ENCODE measurements around the gene GPD1L.
"Not testable (repeated sequence)": the region's sequence is repeated elsewhere in the genome, so short reads cannot be mapped to it uniquely, and the experiment has no call there.

GPD1L gene

DNA sequence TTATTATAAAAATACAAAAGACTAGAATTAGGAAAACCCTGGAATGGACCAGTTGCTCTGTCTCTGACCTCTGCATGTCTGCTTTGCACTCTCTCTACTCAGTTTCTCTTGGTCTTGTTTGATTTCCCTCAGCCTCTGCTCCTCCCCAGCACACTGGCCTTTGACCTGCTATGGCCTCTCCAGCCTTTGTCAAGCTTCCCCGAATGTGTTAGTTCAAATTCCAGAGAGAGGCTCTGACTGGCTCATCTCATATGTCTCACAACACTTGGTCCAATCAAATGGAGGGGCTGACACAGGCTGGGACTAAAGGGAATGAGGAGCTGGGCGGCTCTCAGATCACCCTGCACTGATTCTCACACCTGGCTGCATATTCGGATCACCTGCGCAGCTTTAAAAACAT, 79.7 kb downstream of the GPD1L start:
- DNase-seq, result no peak

DNA sequence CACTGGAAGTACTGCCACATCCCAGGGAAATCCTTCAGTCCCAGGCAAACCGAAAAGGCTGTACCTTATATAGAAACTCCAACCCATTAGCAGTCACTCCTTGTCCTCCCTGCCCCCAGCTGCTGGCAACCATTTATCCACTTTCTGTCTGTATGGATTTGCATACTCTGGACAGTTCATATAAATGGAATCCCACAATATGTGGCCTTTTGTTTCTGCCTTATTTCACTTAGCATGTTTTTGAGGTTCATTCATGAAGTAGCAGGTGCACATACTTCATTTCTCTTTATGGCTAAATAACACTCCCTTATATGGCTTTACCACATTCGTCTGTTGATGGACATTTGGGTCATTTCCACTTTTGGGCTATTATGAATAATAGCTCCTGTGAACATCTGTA, 80.5 kb downstream of the GPD1L start:
- DNase-seq, result no peak

DNA sequence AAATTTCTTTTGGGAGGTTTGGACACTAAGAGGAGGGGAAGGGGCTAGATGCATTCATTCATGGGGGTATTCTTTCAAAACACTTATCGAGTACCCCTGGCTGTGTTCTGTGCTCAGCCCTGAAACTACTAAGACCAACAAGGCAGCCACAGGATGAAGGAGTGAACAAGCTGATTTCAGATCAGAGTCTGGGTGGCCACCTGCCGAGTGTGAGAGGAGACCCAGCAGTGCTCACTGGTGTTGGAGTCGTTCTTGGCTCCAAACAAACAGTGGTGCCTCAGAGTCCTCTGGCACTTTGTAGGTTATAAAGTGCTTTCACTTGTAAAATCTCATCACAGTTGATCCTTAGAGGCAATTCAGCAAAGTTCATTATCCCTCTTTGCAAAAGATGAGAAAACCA, 83.3 kb downstream of the GPD1L start:
- DNase-seq, result no peak

DNA sequence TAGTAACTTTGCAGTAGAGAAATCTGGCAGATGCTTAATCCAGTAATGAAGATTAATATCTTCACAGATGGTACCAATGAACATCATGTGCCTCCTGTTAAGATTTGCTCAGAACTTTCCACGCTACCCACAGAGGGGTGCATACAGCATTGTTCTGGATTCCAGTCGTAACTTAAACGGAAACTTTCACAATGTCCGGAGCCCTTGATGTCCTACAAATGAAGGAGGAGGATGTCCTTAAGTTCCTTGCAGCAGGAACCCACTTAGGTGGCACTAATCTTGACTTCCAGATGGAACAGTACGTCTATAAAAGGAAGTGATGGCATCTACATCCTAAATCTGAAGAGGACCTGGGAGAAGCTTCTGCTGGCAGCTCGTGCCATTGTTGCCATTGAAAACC, 84.1 kb downstream of the GPD1L start:
- DNase-seq, result not testable (repeated sequence)

DNA sequence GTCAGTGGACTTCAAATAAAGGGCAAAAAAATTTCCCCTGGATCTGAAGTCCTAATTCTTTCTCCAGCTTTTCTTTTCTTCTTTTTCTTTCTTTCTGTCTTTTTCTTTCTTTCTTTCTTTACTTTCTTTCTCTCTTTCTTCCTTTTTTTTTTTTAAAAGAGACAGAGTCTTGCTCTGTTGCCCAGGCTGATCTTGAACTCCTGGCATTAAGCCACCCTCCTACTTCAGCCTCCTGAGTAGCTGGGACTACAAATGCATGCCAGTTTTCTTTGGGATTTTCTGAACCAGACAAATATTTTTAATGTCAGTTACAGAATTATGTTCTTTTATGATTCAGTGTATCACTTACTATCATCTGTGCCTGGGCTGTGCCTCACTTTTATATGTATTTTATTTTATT, 86.7 kb downstream of the GPD1L start:
- no peak for DNase-seq

DNA sequence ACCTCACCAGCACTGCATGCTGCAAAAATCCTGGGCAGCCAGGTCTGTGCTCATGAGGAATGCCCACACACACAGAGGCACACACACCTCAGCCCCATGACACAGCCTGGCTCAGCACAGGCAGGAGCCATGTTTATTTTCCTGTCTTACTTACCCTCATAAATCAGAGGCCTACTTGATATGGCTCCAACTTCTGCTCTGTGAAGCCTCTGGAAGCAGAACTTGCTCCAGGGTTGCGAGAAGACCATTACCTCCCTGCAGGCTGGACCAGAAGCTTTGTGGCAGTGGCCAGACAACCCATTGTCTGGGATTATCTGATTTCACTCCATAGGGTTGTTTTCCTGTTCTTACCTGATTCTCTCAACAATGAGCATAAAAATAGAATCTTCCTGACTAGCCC, 88.2 kb downstream of the GPD1L start:
- no peak for DNase-seq

DNA sequence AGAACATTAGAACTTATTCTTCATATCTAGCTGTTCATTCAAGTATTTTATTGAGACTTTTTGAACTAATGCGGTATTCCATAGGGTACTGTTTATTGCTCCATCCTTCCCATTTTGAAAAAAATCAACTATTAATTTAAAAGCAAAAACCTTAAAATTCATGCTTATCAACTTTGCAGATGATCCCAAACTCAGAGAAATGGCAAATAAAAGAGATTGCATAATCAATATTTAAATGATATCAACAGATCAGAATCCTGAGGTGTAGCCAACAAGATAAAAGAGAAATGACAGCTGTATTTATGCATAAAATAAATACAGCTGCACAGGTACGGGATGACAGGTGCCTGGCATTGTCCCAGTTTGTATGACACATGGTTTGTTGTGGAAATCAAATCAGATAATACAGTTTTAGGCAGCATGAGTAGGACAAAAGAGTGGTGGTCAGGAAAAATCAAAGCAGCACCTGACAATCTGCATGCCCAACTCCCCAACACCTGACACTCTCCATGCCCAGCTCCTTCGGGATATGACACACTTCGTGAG, 89.6 kb downstream of the GPD1L start:
- no peak for DNase-seq

DNA sequence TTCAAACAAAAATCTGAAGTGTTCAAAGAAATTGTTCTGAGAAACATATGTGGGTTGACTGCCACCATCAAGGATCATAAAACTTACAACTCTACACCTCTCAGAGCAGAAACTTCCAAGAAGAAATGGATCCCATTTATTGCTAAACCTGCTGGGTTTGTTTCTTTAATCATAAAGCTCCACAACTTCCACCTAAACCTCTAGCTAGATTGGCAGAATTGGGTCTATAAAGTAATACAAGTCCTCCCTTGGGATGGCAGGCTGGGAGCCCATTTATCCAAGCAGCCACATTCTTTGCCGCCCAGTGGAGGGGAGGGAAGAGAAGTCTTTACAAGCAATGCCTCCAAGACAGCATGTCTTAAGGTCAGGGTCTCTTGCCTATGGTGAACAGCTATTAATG, 91.6 kb downstream of the GPD1L start:
- no peak for DNase-seq

DNA sequence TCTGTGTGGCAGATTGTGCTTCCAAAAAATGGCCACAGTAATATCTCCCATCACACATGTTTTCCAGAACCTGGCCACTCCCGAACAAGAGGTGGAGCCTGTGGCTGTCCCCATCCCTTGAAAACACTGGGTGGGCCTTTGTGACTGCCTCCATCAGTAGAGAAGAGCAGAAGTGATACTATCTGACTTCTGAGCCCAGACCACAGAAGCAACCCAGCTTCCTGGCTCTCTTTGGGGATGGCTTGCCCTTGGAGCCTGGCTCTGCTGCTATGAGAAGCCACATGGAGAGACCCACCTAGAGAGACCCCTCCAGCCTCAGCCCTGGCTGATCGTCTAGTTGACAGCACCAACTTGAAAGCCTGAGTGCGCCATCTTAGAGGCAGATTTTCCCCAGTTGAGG, 92.3 kb downstream of the GPD1L start:
- no peak for DNase-seq

DNA sequence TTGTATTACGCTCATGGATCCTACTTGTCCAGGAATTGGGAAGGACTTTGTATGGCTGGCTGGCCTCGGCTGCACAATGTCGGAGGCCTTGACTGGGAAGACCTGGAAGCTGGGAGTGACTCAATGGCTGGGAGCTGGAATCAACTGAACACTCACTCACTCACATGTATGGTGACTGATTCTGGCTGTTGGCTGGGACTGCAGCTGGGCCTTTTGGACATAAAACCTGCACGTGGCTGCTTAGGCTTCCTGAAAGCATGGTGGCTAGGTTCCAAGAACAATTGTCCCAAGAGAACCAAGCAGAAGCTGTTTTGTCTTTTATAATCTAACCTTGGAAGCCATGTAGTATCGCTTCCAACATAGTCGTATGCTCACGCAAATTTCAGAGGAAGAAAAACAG, 94.1 kb downstream of the GPD1L start:
- DNase-seq, result no peak

DNA sequence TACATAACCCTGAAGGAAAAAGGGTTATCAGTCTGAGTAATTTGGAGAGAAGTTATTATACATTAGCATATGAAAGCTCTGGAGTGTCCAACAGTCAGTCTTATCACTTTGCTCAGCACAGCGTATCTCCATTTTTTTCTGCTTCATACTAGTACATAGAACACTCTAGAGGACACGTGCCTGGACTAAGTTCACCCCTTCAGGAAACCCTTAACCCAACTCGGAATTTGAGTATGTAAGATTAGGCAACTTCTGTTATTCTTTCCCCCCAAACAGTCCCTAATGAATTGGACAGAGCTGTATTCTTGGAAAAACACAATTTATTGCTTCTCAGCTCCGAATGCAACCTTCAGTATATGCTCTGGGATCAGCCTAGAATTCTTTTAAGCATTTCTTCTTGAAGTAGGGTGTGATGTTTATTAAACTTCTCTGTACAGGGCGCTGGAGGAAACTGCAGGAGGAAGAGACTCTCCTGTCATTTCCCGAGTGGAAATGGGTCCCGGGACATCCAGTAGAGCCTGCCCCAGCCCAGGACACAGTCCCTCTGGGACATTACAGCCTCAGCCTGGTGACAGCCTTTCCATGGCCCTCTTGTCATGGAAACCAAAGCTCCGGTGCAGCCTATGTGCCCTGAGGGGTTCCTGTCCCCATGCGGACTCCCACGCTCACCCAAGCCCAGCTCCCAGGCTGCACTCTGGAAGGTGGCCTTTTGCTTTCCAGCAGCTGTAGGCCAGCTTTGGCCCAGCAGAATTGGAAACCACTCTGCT, 94.8 kb downstream of the GPD1L start:
- no peak for DNase-seq

DNA sequence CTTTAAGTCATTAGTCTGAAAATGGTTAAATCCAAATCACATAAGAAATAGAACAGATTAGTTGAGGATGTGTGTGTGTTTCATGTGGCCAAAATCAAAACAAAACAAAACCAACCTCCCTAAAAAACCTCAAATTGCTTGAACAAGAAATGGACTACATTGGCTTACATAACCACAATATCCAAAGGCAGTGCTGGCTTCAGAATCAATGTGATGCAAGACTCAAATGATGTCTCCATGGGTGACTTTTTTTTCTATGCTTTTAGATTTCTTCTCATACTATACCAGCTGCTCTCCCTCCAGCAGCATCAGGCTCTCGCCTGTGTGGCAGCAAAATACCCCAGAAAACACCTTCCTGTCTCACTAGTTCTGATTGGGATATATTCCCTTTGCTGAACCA, 96.1 kb downstream of the GPD1L start:
- no peak for DNase-seq

DNA sequence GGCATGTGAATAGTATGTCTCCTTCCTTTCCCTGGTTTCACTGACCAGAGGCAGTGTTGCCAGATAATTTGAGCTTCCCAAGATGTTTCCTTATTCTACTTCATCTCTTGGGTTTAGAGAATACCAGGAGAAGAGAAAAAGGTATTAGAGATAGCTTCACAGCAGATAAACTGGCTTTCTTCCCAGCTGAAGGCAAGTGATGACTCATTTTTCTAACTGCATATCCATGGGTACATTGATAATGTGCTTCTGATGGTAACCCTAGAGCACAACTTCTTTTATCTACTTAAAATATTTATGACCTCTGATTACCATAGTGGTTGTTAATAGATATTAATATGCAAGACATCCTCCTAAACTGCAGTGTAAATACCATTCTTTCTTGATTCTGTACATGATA, 97.4 kb downstream of the GPD1L start:
- no peak for DNase-seq

DNA sequence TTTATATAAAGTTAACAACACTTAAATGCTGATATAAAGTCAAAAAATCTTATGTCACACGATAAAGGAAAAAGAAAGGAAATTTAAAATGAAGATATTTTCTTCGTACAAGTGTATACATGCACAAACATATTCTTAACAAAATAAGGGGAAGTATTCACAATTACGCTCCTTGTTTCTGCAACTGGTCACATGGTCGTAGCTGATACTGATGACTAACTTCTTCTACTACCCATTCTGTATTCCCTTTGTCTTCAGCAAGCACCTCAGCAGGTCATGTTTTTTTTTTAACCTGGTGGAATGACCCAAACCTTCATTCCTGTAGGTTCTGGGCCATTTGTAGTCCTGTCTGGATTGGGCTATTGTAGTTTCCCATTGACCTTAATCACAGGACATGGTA, 102.0 kb downstream of the GPD1L start:
- no peak for DNase-seq

DNA sequence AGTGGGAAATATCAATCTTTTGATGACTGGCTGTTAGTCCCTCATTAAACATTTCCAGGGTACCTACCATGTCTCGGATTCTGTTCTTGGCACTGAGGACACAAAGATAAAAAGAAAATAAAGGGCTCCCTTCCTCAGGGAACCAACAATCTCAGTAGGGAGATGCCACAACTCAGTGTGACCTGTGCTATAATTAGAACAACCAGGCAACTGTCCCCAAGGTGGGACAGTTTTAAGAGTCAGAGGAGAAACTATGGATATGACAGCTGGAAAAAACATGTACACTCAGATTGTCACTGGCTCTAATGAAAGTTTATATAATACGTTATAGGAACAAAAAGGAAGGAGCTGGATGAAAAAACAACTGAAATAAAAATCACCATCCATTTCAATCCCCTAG, 108.8 kb downstream of the GPD1L start:
- DNase-seq, result no peak

DNA sequence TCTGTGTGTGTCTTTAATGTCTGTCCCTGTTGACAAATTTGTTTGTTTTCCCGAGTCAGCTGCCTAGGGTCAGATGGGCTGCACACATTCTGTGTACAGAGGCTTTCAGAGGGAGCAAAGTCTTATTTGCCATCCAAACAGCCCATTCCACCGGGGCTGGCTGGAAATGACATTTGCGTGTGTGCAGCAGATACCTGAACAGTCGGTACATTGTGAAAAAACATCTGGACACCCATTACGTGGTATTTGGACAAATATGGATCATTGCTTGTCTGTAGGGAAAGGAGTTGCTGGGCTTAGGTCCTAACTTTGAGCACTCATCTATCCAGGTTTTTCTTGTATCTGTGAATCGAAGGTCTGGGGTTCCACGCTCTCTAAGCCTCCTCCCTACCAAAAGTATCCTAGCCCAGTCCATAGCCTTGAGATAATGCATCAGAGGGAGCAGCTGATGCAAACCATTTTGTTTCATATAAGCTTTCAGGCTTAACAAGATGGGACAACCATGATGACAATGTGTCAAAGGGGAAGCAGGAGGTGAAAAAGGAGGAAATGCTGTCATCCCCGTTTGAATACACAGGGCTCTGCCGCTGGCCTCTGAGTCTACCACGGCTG, 109.9 kb downstream of the GPD1L start:
- DNase-seq, result no peak

DNA sequence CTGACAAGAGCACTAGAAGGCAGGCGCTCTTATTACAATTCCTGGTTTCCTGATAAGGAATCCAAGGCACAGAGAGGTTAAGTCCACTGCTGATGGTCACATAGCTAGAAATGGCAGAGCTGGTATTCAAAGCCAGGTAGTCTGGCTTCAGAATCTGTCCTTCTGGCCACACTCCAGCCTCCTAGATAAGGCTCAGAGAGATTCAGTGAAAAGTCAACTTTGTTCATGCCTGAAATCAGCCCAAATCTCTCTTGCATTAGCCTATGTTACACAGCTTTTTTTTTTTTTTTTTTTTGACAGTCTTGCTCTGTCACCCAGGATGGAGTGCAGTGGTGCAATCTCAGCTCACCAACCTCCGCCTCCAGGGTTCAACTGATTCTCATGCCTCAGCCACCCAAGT, 110.9 kb downstream of the GPD1L start:
- DNase-seq, result no peak

All from stimulated activated CD4-positive, alpha-beta T cell treated with anti-CD3 and anti-CD28 coated beads, Interleukin-12 subunit alpha, Interleukin-12 subunit beta, amount 100 ng/mL, for 4 hours (primary cell).